D721Med (cell line): ENCODE results near the gene RASGEF1C.

ENCODE experiments used
- DNase-seq: peaks from one replicate; pipeline ENCODE4 v3.0.0; 2011; ENCODE audit warnings: low spot score; ENCODE audit not compliant: insufficient read length
- FAIRE-seq: peaks from 2 replicates; lab custom pipeline; 2011; peaks lifted over from hg19 to GRCh38; lab: Jason Lieb, UNC
- TF ChIP-seq, protein P1 (sequence below): IDR thresholded peaks from 2 replicates; pipeline ENCODE4 v1.5.1; 2012; ENCODE audit warnings: mild to moderate bottlenecking, control low read depth; ENCODE audit not compliant: insufficient read depth; ENCODE audit errors: missing control alignments

Gene RASGEF1C

DNA sequence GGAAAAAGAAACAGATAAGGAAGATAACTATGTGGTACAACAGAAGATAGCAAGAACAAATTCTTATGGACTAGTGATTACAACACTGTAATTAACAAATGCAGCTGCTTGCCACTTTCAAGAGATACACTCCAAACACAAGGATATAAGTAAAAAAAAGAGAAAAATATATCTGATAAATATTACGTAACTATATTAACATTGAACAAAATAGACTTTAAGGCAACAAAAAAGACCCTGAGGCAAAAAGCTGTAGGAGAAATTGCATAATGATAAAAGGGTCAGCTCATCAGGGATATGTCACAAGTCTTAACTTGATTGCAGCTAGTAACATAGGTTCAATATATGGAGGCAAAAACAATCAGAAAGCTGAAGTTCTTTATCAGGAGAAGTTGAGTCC lies 86.1 kb downstream of the RASGEF1C start:
- DNase-seq, result no peak
- TF ChIP-seq, protein P1, sequence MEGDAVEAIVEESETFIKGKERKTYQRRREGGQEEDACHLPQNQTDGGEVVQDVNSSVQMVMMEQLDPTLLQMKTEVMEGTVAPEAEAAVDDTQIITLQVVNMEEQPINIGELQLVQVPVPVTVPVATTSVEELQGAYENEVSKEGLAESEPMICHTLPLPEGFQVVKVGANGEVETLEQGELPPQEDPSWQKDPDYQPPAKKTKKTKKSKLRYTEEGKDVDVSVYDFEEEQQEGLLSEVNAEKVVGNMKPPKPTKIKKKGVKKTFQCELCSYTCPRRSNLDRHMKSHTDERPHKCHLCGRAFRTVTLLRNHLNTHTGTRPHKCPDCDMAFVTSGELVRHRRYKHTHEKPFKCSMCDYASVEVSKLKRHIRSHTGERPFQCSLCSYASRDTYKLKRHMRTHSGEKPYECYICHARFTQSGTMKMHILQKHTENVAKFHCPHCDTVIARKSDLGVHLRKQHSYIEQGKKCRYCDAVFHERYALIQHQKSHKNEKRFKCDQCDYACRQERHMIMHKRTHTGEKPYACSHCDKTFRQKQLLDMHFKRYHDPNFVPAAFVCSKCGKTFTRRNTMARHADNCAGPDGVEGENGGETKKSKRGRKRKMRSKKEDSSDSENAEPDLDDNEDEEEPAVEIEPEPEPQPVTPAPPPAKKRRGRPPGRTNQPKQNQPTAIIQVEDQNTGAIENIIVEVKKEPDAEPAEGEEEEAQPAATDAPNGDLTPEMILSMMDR, result no peak
- no peak for FAIRE-seq

GRCh38 chr5:180121826-180122413 lies 87.1 kb downstream of the RASGEF1C start:
- no peak for DNase-seq
- TF ChIP-seq, protein P1, result no peak
- FAIRE-seq, result no peak

DNA sequence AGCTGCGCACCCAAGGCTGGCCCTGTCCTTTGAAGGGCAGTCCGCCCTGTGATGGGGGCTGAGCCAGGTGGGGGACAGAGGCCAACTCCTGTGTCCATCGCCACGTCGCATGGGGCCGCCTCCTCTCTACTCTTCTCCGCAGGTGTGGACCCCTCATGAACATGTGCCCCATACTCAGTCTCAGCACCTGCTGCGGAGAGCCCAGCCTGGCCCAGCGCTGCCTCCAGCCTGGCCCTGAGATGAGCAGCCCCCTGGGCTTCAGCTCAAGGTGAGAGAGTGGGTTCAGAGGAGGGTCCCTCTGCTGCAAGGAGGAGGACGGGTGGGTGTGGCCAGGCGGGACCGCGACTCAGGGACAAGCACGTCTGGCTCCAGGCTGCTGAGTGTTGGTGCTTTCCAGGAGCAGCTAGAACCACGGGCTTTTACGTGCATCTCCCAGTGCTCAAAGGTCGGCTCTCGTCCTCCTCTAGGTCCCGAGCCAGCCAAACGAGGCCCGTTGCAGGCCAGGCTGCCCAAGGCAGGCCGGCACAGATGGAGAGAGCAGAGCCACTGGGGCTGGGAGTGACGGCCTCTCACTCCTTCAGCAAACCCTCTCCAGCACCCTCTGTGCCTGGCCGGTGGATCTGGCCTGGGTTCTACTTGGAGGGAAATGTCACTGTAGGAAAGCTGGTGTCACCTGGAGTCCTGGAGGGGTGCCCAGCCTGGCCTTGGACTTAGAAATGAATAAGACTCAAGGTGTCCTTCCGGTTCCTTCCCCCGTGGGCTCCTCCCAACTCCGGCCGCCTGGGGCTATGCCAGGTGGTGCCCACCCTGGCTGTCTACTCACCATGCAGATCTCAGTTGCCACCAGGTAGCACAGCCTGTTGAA lies 88.5 kb downstream of the RASGEF1C start:
- no peak for FAIRE-seq
- DNase-seq, result no peak
- TF ChIP-seq, protein P1, result no peak

GRCh38 chr5:180119903-180120236 lies 89.1 kb downstream of the RASGEF1C start:
- FAIRE-seq (no peak), DNase-seq (no peak)
- TF ChIP-seq, protein P1, result no peak

DNA sequence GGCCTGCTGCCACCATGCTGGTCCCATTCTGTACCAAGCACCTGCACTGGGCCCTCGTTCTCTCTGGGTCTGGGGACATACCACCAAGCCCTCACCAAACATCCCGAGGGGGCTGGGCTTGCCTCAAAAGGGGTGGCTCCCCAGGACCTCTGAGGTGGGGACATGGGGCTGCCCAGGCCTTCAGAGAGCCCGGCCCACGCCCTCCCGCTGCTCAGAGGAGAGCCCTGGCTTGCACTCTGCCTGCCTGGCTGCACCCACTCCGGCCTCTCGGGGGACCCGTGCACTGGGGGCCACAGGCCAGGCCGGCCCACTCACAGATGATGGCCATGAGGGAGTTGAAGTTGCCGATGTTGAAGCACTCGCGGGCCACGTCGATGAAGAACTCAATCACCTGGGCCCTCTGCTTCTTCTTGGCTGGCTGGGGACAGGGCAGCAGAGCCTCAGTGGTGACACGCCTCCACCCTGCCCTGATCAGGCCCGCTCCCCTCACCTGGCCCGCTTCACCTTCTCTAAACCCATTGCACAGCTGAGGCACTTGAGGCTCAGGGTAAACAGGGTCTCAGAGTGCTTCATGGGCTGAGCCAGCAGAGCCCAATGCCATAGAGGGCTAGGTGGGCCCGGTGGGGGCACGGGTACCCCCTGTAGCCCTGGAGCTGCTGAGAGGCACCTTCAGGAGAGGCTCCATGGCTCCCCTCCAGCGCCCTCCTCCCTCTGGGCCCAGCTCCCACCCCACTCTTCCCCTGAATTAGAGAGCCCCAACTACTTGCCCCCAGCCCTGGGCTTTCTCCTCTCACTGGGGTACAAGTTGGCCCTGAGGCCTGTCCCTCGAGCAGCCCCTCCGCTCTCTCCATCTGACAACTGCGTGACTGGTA lies 89.7 kb downstream of the RASGEF1C start:
- TF ChIP-seq, protein P1, result no peak
- FAIRE-seq, result no peak

DNA sequence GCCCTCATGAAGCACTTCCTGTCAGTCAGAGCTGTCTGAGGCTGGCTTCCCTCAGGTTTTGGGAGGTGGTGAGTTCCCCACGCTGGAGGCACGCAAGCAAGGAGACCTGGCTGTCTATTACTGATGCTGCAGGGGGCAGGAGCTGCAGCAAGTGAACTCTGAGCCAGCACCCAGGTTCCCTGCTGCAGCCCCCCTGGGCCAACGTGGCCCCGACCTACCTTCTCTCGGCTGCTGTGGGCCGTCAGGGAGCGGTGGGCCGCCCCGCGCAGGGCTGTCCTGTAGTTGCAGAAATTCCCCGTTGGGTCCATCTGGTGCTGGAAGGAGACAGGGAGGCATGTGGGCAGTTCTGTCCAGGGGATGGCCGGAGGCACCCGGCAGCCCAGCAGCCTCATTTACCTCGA lies 90.6 kb downstream of the RASGEF1C start:
- FAIRE-seq (no peak), DNase-seq (no peak)
- TF ChIP-seq, protein P1, result no peak

More for the DNA sequence above, 89.7 kb downstream of the RASGEF1C start:
- no peak for DNase-seq
